ENCODE measurements around the gene RABGAP1L.

RABGAP1L gene

GRCh38 chr1:175000697-175001187, 841.4 kb downstream of the RABGAP1L start:
- Histone ChIP-seq H3K4me3 (ENCODE audit: low read depth, low read length) (peak overlapping the region; percentile 88), H3K27me3 (replicated peaks) (no peaks in the 10 kb centered on the region), H3K27ac (peak overlapping the region; percentile 43), H3K36me3 (replicated peaks) (no peaks in the 10 kb centered on the region)
- TF ChIP-seq CTCF (IDR thresholded peaks at IDR 0.05; ENCODE audit: low read depth, low read length, missing control alignments), result no peak
- DNase-seq, result no peak
- in situ Hi-C loops (cut with HindIII; ENCODE audit: low pct_ligation_motif_present, low sequenced_read_pairs), result no loop called here

GRCh38 chr1:175002910-175003517, 843.7 kb downstream of the RABGAP1L start:
- in situ Hi-C loops (cut with HindIII; ENCODE audit: low pct_ligation_motif_present, low sequenced_read_pairs), result no loop called here
- no peak for TF ChIP-seq CTCF (IDR thresholded peaks at IDR 0.05; ENCODE audit: low read depth, low read length, missing control alignments)
- H3K27ac ChIP-seq, result no peak overlapping the region
- no peaks in the 10 kb centered on the region for H3K27me3 ChIP-seq (replicated peaks)
- H3K36me3 ChIP-seq (replicated peaks), result peaks cover 9% of the 10 kb centered on the region
- DNase-seq, result no peak
- H3K4me3 ChIP-seq (ENCODE audit: low read depth, low read length), result no peak overlapping the region

GRCh38 chr1:175003521-175003920, 844.2 kb downstream of the RABGAP1L start:
- TF ChIP-seq CTCF (IDR thresholded peaks at IDR 0.05; ENCODE audit: low read depth, low read length, missing control alignments), result no peak
- Histone ChIP-seq H3K4me3 (ENCODE audit: low read depth, low read length) (no peak overlapping the region), H3K27ac (no peak overlapping the region), H3K36me3 (replicated peaks) (peaks cover 9% of the 10 kb centered on the region), H3K27me3 (replicated peaks) (no peaks in the 10 kb centered on the region)
- in situ Hi-C loops (cut with HindIII; ENCODE audit: low pct_ligation_motif_present, low sequenced_read_pairs), result no loop called here
- no peak for DNase-seq

- no peak overlapping the region for H3K4me3 ChIP-seq (ENCODE audit: low read depth, low read length)
- in situ Hi-C loops (cut with HindIII; ENCODE audit: low pct_ligation_motif_present, low sequenced_read_pairs), result no loop called here
- no peak for TF ChIP-seq CTCF (IDR thresholded peaks at IDR 0.05; ENCODE audit: low read depth, low read length, missing control alignments)
- DNase-seq, result peak; percentile 44
- H3K27ac ChIP-seq, result peak overlapping the region; percentile 23
- no peaks in the 10 kb centered on the region for H3K27me3 ChIP-seq (replicated peaks)
- peaks cover 17% of the 10 kb centered on the region for H3K36me3 ChIP-seq (replicated peaks)
These were observed 845.9 kb downstream of the RABGAP1L start for GRCh38 chr1:175005085-175005783.

- Histone ChIP-seq H3K27me3 (replicated peaks) (no peaks in the 10 kb centered on the region), H3K4me3 (ENCODE audit: low read depth, low read length) (no peak overlapping the region), H3K27ac (no peak overlapping the region), H3K36me3 (replicated peaks) (peaks cover 34% of the 10 kb centered on the region)
- no peak for TF ChIP-seq CTCF (IDR thresholded peaks at IDR 0.05; ENCODE audit: low read depth, low read length, missing control alignments)
- in situ Hi-C loops (cut with HindIII; ENCODE audit: low pct_ligation_motif_present, low sequenced_read_pairs), result no loop called here
- no peak for DNase-seq
These were observed 850.2 kb downstream of the RABGAP1L start for GRCh38 chr1:175009532-175009931.
